Stimulated activated CD8-positive, alpha-beta memory T cell treated with anti-CD3 and anti-CD28 coated beads, Interleukin-2, amount 100 ng/mL, for 48 hours (primary cell): ENCODE data around the gene SLC25A47.

Source experiments
- DNase-seq, 2 donors: peaks; one replicate each; pipeline ENCODE4 v3.0.0-alpha.2; 2020; ENCODE audit warnings: low read depth in 2 of 2

The SLC25A47 gene

DNA sequence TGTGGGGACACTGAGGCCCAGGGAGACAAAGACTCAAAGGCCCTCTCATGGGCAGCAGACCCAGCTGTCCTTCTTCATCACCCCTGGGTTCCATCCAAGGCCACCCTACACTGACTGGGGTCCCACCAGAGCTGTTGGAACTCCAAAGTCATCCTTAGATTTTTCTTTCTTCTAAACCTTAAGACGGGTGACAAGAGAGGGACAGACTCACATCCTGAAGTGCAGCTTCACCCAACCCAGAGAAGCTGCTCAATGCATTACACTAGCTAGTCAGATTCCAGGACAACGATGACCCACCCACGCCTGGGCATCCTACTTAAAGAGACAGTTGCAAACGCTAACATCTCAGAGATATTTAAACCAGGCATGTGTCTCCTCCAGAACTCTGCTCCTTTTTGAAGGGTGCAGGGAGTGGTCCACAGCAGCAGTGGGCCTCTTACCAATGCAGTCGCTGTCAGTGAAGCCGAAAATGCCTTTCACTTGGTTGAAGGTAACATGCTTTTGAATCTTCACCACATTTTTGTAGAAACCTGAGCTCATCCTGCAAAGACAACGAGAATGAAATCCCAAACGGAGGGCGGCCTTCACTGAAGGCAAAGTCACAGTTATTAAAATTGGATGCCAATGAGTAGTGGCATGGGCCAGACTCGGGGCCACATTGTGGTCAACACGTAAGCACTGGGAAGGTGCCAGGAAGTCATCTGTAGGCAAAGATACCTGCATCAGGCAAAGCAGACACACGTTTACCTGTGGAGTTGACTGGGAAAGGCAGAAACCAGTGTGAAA is 23.4 kb downstream of the SLC25A47 start:
- no peak for DNase-seq

- DNase-seq = no peak
These were observed 25.2 kb downstream of the SLC25A47 start for GRCh38 chr14:100348253-100348729.

DNA sequence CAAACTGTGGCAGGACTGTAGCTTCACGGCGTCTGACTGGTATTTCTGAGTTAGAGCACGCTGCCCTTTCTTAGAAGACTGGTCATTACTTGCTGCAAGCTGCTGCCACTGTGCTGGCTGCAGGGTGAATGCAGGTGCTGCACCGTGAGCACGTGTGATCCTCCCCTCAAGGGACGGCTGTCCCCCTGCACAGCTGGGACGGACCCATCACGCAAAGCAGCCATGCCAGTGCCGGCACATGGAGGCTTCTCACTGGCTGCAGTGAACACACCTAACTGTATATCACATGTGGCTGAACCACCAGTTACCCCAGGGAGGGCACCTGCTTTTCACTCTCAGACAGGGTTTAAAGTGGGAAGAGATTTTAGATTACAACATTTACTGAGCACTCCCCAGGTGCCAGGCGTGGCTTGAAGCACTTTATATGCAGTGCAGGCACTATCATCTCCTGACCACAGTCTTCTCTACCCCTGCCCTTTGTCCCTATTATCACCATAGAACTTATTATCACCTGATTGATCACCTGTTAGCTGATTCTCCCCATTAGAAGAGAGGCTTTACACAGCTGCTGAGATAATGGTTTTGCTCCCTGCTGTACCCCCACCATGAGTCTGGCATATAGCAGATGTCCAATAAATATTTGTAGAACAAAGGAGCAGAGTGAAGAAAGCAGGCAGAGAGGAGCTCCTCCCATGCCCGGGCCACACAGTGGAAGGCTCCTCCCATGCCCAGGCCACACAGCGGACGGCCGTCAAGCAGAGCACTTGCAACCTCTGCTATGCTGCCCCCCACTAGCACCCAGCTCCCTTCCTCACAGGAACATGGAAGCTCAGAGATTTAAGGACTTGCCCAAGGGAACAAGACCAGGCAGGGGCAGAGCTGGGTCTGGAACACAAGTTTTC is 25.9 kb downstream of the SLC25A47 start:
- no peak for DNase-seq

DNA sequence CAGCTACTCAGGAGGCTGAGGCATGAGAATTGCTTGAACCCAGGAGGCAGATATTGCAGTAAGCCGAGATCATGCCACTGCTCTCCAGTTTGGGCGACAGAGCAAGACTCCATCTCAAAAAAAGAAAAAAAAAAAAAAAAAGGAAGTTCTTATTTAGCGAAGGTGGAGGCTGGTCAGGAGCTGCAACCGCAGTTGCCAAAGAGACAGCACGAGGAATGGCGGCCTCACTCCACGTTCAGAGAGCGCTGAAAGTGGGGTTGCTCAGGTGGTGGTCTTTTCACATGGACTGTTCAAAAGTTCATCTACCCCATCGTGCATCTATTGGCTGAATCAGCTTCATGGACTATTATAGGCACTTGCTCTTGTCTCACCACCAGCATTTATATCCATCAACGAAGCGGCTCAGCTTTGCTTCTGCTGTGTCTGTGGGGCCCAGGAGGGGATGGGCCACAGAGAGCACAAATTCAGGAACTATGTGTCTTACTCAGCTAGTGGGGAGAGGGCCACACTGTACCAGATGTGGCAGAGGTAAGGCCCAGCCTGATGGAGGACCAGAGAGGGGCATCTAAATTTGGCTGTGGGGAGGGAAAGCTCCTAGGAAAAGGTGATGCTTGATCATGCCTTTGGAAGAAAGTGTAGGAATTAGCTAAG is 27.3 kb downstream of the SLC25A47 start:
- no peak for DNase-seq

- DNase-seq = no peak
These were observed 27.8 kb downstream of the SLC25A47 start for GRCh38 chr14:100350986-100351385.

DNA sequence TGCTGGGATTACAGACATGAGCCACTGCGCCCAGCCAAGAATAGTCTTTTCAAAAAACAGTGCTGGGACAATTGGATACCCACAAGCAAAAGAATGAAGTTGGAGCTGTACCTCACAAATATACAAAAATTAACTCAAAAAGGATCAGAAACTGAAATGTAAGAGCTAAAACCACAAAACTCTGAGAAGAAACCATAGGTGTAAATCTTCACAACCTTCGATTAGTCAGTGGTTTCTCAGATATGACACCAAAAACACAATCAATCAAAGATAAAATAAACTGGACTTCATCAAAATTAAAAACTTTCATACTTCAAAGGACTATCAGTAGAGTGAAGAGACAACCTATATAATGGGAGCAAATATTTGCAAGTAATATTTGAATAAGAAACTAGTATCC is 35.3 kb downstream of the SLC25A47 start:
- DNase-seq = no peak

GRCh38 chr14:100359111-100359510 is 36.0 kb downstream of the SLC25A47 start:
- no peak for DNase-seq

GRCh38 chr14:100359881-100360280 is 36.7 kb downstream of the SLC25A47 start:
- DNase-seq = no peak

DNA sequence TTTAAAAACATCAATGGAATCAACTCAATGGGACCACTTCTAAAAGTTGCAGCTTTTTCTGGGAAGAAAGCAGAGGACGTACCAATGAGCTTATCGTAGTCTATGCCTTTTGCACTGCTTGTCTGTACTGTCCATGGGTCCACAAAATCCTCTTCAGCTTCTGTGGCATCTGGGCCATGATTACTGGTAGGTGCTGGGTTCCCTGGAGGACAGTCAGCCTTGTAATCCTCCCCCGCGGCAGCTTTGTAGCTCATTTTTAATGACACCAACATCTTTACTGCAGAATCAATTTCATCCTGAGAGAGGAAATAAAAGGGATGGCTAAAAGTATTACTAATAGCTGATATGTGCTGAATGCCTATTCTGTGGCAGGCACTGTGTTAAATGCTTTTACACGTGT is 38.5 kb downstream of the SLC25A47 start:
- no peak for DNase-seq

DNA sequence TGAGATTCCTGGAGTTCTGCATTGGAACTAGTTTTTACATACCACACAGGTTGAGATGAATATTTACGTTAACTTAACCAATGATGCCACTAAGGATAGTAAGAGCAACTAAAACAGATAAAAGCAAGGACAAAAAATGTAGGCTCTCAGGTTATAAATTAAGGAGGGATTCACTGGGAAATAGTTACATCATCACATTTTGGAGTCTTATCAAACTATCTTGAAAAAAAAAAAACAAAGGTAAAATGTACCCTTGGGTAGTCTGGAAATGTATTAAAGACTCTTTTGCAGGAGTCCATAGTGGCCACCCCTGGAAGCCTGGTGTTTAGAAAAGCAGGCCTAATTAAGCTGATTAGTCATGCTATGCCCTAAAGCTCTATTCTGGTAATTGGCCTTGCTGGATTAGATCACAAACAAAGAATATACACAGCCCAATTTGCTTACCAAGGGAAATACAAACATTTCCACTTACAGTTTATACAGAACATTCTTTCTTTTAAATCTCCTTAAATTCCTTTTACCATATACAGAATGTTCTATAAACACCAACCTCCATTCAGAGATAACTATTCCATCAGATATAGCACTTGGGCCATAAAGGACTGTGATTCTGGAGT is 39.3 kb downstream of the SLC25A47 start:
- no peak for DNase-seq

DNA sequence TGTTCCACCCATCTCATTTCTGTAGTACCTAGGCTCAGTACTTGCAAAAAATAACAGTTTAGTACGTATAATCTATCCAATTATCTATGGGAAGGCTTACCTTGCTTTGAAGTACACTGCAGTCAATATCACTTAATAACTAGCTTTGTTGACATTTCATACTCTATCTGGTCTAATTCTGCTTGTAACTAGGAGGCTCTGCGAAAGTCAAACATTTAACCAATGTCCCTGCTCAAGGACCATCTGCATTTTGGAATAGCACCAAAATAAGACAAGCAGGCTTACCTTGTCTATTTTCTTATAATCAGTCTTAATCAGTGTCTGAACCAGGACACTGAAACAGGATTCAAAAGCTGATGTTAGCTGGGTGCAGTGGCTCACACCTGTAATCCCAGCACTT is 39.9 kb downstream of the SLC25A47 start:
- no peak for DNase-seq

DNA sequence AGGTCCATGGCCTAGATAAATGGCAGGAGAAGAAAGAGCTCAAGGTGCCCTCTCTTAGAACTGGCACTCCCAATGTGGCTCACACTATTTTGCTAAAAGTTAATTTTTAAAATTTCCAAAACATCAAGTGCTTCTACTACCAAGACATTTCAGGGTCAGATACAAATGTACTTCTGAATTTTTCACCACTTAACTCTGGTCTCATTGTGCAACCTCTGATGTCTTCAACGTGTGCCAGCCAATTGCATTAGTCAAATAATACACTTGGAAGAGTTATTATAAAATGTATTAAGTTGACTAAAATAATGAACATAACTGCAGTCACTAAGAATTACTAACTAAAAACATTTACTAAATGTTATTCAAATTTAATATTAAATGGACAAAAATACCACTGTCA is 41.3 kb downstream of the SLC25A47 start:
- no peak for DNase-seq

- DNase-seq = no peak
These were observed 42.6 kb downstream of the SLC25A47 start for GRCh38 chr14:100365741-100366140.

GRCh38 chr14:100369019-100369418 is 45.9 kb downstream of the SLC25A47 start:
- DNase-seq = no peak

GRCh38 chr14:100370003-100370402 is 46.9 kb downstream of the SLC25A47 start:
- DNase-seq = no peak

GRCh38 chr14:100371773-100372172 is 48.6 kb downstream of the SLC25A47 start:
- DNase-seq = no peak

DNA sequence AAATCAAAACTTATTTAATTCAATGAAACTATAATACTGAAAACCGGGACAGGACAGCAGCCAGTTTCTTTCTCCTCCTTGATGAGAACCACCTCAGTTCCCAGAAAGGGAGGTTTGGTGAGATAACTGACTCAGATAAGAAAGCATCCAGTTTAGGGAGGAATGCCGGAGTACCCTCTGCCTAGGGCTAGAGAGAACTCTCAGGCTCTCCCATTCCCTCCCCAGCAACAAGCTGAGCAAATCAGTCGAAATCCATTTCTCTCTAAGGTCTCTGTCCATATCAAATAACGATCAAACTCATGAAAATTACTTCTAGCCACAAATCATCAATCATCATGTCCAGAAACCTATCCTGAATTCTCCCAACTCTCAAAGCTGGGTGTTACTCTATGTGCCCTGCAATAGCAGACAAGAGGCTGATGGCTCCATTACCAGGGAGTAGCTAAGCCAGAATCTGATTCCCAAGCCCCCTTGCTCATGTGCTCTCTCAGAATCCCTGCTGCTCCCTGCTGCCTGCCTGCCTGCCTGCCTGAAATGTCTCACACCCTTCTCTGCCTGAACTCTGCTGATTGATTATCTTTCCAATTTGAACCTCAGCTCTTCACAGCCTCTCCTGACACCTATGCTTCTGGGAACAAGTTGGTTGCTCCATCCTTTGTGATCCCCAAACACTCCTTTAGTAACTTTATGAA is 49.4 kb downstream of the SLC25A47 start:
- no peak for DNase-seq

DNA sequence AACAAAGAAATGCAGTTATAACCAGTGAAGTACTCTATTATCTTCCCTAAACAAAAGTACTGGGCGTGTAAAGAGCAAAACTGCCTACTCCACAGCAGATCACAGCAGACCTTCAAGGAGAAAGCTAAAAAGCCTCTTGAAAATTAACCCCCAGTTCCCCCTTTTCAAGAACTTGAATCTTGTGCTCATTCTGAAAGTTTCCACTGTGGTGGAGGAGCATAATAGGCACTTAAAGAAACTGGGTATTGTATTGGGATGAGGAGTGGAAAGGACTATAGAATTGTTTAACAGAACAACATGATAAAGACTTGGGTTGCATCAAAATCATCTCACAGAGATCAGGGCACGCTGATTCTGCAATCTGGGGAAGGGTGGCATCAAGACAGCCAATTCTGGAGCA is 51.1 kb downstream of the SLC25A47 start:
- DNase-seq = no peak

DNA sequence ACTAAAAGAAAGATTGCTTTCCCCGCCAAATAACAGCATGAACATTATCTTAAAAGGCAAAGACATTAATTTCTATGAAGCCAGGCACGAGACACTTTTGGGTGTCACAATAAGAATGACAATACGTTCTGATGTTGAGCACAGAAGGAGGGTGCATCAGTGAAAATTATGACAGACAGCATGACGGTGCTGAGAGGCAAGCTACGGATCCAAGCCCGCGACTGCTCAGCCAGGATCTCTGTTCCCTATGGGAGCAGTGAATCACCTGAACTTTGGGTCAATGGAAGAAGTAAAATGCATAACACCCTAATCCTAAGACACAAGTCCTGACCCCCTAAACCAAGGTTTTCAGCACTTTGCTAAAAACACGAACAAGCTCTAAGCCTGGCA is 51.7 kb downstream of the SLC25A47 start:
- no peak for DNase-seq

DNA sequence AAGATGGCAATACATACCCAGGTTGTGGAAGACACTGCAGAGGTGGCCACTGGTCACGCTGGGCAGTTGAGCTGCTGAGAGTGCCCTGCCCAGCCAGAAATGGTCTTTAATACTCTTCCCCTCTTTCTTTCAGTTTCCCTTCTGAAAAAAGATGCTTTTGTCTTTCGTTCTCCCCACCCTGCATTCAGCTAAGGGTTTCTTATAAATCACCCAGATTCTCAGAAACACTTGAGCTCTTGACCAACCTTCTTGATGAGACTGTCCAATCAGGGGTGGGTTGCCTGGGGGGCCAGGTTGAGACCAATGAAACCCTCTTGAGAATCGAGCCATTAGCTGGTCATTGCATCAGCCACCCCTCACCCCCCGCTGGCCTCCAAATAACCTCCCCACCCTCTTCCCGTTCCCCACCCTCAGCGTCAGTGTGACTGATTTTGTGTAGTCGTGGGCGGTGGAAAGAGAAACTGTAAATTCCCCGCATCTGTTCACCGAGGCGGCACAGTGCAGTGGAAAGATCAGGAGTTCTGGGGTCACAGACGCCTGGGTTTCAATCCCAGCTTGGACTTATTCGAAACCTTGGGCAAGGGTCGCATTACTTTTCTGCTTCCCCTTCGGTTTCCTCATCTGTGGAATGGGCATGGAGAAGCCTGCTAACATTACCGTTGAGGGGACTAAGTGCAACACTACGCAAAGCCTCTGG is 52.3 kb downstream of the SLC25A47 start:
- DNase-seq = peak; percentile 80 to 83
